MM.1S (cell line): ENCODE data around the gene SFMBT2.

Source experiments
- CTCF ChIP-seq: fragments of 300-600 bp; sonication (generic); IDR thresholded peaks from 2 replicates; pipeline ENCODE4 v1.5.1; 2016; ENCODE audit warnings: antibody characterized with exemption, low read length, mixed read lengths
- EZH2phosphoT487 ChIP-seq: fragments of 300-600 bp; sonication (generic); IDR thresholded peaks from 2 replicates; pipeline ENCODE4 v1.6.1; 2018; ENCODE audit warnings: antibody characterized with exemption, low read length

- no peak for TF ChIP-seq CTCF
- TF ChIP-seq EZH2phosphoT487, result no peak
These were observed 1.5 kb upstream of the SFMBT2 start for GRCh38 chr10:7412237-7412927.
